Endothelial cell of umbilical vein (primary cell): Measurements from ENCODE around the gene MYCL. TPM values are rescaled to one million over a fixed set of nuclear protein-coding genes. Genes with fewer than 3 reads are reported as not detected.

Experiments used
- BruUV-seq: library from RNA; stranded (reverse); fragments of 400-500 nt; replicated peaks from 2 replicates; lab custom pipeline; 2021; lab: Mats Ljungman, UMichigan
- CTCF ChIA-PET: fragments of 300-600, 350-600 bp; sonication (Branson Sonifier 250); formaldehyde crosslinking; loops from one replicate; lab custom pipeline; 2021; ENCODE audit warnings: antibody characterized with exemption, inconsistent platforms; lab: Charles Lee
- POLR2A ChIA-PET: fragments of 300-600, 350-600 bp; sonication (Branson Sonifier 250); formaldehyde crosslinking; loops from one replicate; lab custom pipeline; 2021; ENCODE audit warnings: antibody characterized with exemption, inconsistent platforms; lab: Charles Lee
- DNase-seq: peaks from one replicate; pipeline ENCODE4 v3.0.0-alpha.2; 2011; ENCODE audit warnings: low read depth, low spot score
- FAIRE-seq: peaks from 2 replicates; lab custom pipeline; 2011; peaks lifted over from hg19 to GRCh38; lab: Jason Lieb, UNC
- H2AFZ ChIP-seq: 2 replicates; pipeline ENCODE4 v1.6.0; 2012; ENCODE audit warnings: low read depth, low read length, control low read depth, inconsistent platforms
- H3K27ac ChIP-seq: 2 replicates; pipeline ENCODE4 v1.5.1; 2011; ENCODE audit warnings: low read depth, mild to moderate bottlenecking, control low read depth, low read length, moderate library complexity; ENCODE audit not compliant: insufficient read depth
- H3K27me3 ChIP-seq, 2 experiments: 2 replicates each; pipeline versions ENCODE4 v1.6.0 to v1.6.1; 2011; ENCODE audit warnings: low read length in 2 of 2, mixed read lengths in 1 of 2; ENCODE audit not compliant: control insufficient read depth in 2 of 2, insufficient read depth in 2 of 2
- H3K36me3 ChIP-seq, 2 experiments: 2 replicates in 1 of 2; 3 replicates in 1 of 2; pipeline ENCODE4 v1.5.1; 2011; ENCODE audit warnings: low read length in 2 of 2, mild to moderate bottlenecking in 1 of 2, moderate library complexity in 1 of 2; ENCODE audit not compliant: control insufficient read depth in 2 of 2, insufficient read depth in 2 of 2; ENCODE audit errors: extremely low read depth in 1 of 2
- H3K4me1 ChIP-seq: 3 replicates; pipeline ENCODE4 v1.5.1; 2011; ENCODE audit warnings: mild to moderate bottlenecking, low read length; ENCODE audit not compliant: control insufficient read depth, insufficient read depth; ENCODE audit errors: extremely low read depth
- H3K4me2 ChIP-seq: 2 replicates; pipeline ENCODE4 v1.6.1; 2011; ENCODE audit warnings: low read length, control low read depth, mixed read lengths; ENCODE audit not compliant: insufficient read depth
- H3K4me3 ChIP-seq, 3 experiments: fragments of 200-600 bp in 1 of 3; sonication (generic), shearing (Covaris generic) in 1 of 3; replicated peaks in 1 of 3; 2 replicates each; pipeline ENCODE4 v1.5.1; 2011 to 2016; ENCODE audit warnings: control low read depth in 3 of 3, low read length in 3 of 3, mild to moderate bottlenecking in 2 of 3, inconsistent platforms in 1 of 3, low read depth in 1 of 3, moderate library complexity in 1 of 3; ENCODE audit not compliant: insufficient read depth in 1 of 3
- H3K79me2 ChIP-seq: 2 replicates; pipeline ENCODE4 v1.6.0; 2012; ENCODE audit warnings: low read length, inconsistent platforms; ENCODE audit not compliant: control insufficient read depth, insufficient read depth
- H3K9ac ChIP-seq: replicated peaks from 2 replicates; pipeline ENCODE3; 2011; ENCODE audit warnings: low read length, control low read depth; ENCODE audit not compliant: insufficient read depth; ENCODE audit errors: extremely low read depth
- H3K9me1 ChIP-seq: replicated peaks from 3 replicates; pipeline ENCODE4 v1.6.0; 2011; ENCODE audit warnings: mild to moderate bottlenecking, low read length; ENCODE audit not compliant: control insufficient read depth, insufficient read depth; ENCODE audit errors: extremely low read depth
- H3K9me3 ChIP-seq: replicated peaks from 2 replicates; pipeline ENCODE4 v1.5.1; 2012; ENCODE audit warnings: low read length, inconsistent platforms; ENCODE audit not compliant: control insufficient read depth, insufficient read depth
- H4K20me1 ChIP-seq: replicated peaks from 2 replicates; pipeline ENCODE3; 2011; ENCODE audit warnings: mild to moderate bottlenecking, low read length; ENCODE audit not compliant: control insufficient read depth, insufficient read depth; ENCODE audit errors: extremely low read depth
- EZH2 ChIP-seq: IDR thresholded peaks from 2 replicates; pipeline ENCODE4 v1.6.1; 2012; ENCODE audit warnings: borderline replicate concordance, low read depth, mild to moderate bottlenecking, moderate library complexity, low read length, inconsistent platforms; ENCODE audit not compliant: severe bottlenecking
- FOS ChIP-seq: IDR thresholded peaks from 2 replicates; pipeline ENCODE4 v1.6.1; 2011; ENCODE audit warnings: mild to moderate bottlenecking, low read length, moderate library complexity, borderline replicate concordance; ENCODE audit not compliant: insufficient read depth
- GATA2 ChIP-seq: IDR thresholded peaks from 2 replicates; pipeline ENCODE4 v1.7.0; 2011; ENCODE audit warnings: low read depth, mild to moderate bottlenecking, moderate library complexity, mixed read lengths, low read length; ENCODE audit not compliant: insufficient read length, insufficient read depth
- JUN ChIP-seq: IDR thresholded peaks from 2 replicates; pipeline ENCODE4 v1.6.1; 2011; ENCODE audit warnings: borderline replicate concordance, low read depth; ENCODE audit not compliant: insufficient read length, insufficient read depth
- MAX ChIP-seq: IDR thresholded peaks from 2 replicates; pipeline ENCODE4 v1.6.1; 2011; ENCODE audit not compliant: insufficient read depth, insufficient read length
- MYC ChIP-seq: IDR thresholded peaks from one replicate; pipeline ENCODE4 v1.6.1; 2011; ENCODE audit warnings: mild to moderate bottlenecking, low read depth, low read length
- POLR2A ChIP-seq: IDR thresholded peaks from 2 replicates; pipeline ENCODE4 v1.6.1; 2012; ENCODE audit warnings: low read depth, mild to moderate bottlenecking, control low read depth, low read length
- POLR2AphosphoS5 ChIP-seq: IDR thresholded peaks from 2 replicates; pipeline ENCODE4 v1.6.1; 2012; ENCODE audit warnings: low read depth, mild to moderate bottlenecking, control low read depth, low read length, moderate library complexity; ENCODE audit not compliant: insufficient read depth
- dilution Hi-C: fragments of 300-500 bp; cut with MboI; formaldehyde crosslinking; loops from one replicate; pipeline ENCODE4 v1.15.0; 2019; ENCODE audit warnings: low sequenced_read_pairs; ENCODE audit not compliant: extremely low pct_ligation_motif_present
- intact Hi-C: fragments of 100-400 bp; cut with micrococcal nuclease; formaldehyde crosslinking; loops from one replicate; pipeline ENCODE4 v1.10.0; 2022
- polyA plus RNA-seq, 4 experiments: library from polyadenylated mRNA; depleted of rRNA in 3 of 4; stranded (reverse) in 3 of 4; unstranded in 1 of 4; fragments of >200 nt; gene quantifications; 2 replicates each; pipeline versions ENCODE4 v1.2.1 to v1.2.3, GENCODE V29; 2011 to 2012; ENCODE audit warnings: missing spikeins in 1 of 4
- total RNA-seq: library from RNA; stranded (reverse); gene quantifications from 2 replicates; pipeline ENCODE4 v1.2.3, GENCODE V29; 2021
- TF ChIP-seq, protein P1 (sequence below), 2 donors: IDR thresholded peaks; 1 replicate in 1 of 2; 2 replicates in 1 of 2; pipeline ENCODE4 v1.5.1; 2011; ENCODE audit warnings: low read length in 2 of 2, mild to moderate bottlenecking in 2 of 2, moderate library complexity in 2 of 2, control low read depth in 1 of 2, inconsistent platforms in 1 of 2, low read depth in 1 of 2; ENCODE audit not compliant: insufficient read depth in 1 of 2; ENCODE audit errors: extremely low read depth in 1 of 2

Gene MYCL
- total and polyA plus RNA-seq, 2 donors (not counting 3 experiments of a cell fraction or from before 2014, with no cell fraction given), result 1.3 to 2.1 TPM

GRCh38 chr1:39902460-39902807 is 717 bp upstream of the MYCL start:
- H3K27ac ChIP-seq, result no peak overlapping the region
- FAIRE-seq, result no peak
- ChIA-PET POLR2A (no interaction called here), CTCF (interaction anchor here (0.6 to 2.9 kb wide), 40 partner anchors 9 to 296 kb away, joined by 3 to 102 read pairs (median 5); partner anchors contain the start of genes MFSD2A and TRIT1)
- H3K36me3 ChIP-seq, result no peaks in the 10 kb centered on the region
- dilution Hi-C loops (no loop called here), intact Hi-C loops (loop anchor here (1.0 to 5.0 kb wide), 5 partner anchors 55 to 130 kb away; partner anchors contain the start of gene MFSD2A)
- H3K27me3 ChIP-seq, result peaks cover 13 to 20% of the 10 kb centered on the region in 2 experiments
- peak overlapping the region; percentile 83 for H3K4me2 ChIP-seq
- H3K9me3 ChIP-seq, result no peaks in the 10 kb centered on the region
- no peak overlapping the region for H3K9ac ChIP-seq
- peak overlapping the region; percentile 36 to 62 (median 46) for H3K4me3 ChIP-seq
- H4K20me1 ChIP-seq, result no peaks in the 10 kb centered on the region
- no peaks in the 10 kb centered on the region for H3K79me2 ChIP-seq
- no TSS peak for BruUV-seq
- peak overlapping the region; percentile 84 for H2AFZ ChIP-seq
- no peaks in the 10 kb centered on the region for H3K9me1 ChIP-seq
- peaks cover 14% of the 10 kb centered on the region for H3K4me1 ChIP-seq
- no peak for TF ChIP-seq POLR2A
- TF ChIP-seq MYC, result no peak
- no peak for TF ChIP-seq MAX
- no peak for TF ChIP-seq FOS
- no peak for TF ChIP-seq POLR2AphosphoS5
- TF ChIP-seq JUN, result no peak
- TF ChIP-seq, protein P1, sequence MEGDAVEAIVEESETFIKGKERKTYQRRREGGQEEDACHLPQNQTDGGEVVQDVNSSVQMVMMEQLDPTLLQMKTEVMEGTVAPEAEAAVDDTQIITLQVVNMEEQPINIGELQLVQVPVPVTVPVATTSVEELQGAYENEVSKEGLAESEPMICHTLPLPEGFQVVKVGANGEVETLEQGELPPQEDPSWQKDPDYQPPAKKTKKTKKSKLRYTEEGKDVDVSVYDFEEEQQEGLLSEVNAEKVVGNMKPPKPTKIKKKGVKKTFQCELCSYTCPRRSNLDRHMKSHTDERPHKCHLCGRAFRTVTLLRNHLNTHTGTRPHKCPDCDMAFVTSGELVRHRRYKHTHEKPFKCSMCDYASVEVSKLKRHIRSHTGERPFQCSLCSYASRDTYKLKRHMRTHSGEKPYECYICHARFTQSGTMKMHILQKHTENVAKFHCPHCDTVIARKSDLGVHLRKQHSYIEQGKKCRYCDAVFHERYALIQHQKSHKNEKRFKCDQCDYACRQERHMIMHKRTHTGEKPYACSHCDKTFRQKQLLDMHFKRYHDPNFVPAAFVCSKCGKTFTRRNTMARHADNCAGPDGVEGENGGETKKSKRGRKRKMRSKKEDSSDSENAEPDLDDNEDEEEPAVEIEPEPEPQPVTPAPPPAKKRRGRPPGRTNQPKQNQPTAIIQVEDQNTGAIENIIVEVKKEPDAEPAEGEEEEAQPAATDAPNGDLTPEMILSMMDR (IDR thresholded peaks at IDR 0.05; ENCODE audit: extremely low read depth in 1 of 2, insufficient read depth in 1 of 2, low read depth in 1 of 2, low read length in 2 of 2), result no peak
- TF ChIP-seq GATA2, result no peak
- TF ChIP-seq EZH2, result no peak
- no peak for DNase-seq
